Hematopoietic multipotent progenitor cell treated with erythropoietin and hydrocortisone succinate and interleukin-3 and kit ligand, for 15 days (in vitro differentiated cells): ENCODE results near the gene GRIN2B.

ENCODE experiments used
- DNase-seq: peaks from one replicate; pipeline ENCODE4 v3.0.0-alpha.2; 2015; ENCODE audit warnings: low spot score

Gene GRIN2B

DNA sequence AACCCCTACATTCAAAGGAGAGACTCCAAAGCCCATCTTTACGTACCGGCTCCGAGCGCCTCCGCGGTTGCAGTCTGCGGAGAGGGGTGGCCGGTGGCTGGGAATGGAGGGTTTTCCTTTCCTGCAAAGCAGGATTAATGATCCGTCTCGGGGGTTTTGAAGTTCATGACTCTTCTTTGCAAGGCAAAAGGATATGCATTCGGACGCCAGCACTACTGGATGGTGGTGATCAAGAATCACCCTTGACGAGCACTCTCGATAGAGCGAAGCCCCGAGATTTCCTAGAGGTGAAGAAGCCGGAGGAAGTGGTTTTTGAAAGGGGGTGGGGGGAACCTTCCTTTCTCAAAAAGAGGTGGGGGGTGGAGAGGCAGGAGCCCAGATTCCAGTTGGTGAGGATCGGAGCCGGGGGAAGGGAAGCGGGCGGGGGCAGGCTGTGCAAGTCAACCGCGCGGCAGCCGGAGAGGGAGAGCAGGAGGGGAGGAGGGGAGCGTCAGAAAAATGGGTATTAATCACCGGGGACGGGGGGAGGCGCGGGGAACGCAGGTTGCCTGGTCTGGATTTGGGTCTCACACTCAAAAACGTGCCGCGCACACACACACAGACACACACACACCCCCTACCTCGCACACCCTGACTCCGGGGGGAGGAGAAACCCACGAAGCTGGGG, at the start of gene GRIN2B:
Gene GRIN2B (minus strand): TSS at position 307 of the 667 bp plus-strand sequence. CDS start 115,394 bp downstream, outside the sequence.
- no peak for DNase-seq

GRCh38 chr12:14026537-14026936, 45.1 kb upstream of the GRIN2B start:
- no peak for DNase-seq

- no peak for DNase-seq
Measured at GRCh38 chr12:14024591-14024990, 43.2 kb upstream of the GRIN2B start.

GRCh38 chr12:14018080-14018479, 36.7 kb upstream of the GRIN2B start:
- no peak for DNase-seq

GRCh38 chr12:14010989-14011388, 29.6 kb upstream of the GRIN2B start:
- DNase-seq: no peak

DNA sequence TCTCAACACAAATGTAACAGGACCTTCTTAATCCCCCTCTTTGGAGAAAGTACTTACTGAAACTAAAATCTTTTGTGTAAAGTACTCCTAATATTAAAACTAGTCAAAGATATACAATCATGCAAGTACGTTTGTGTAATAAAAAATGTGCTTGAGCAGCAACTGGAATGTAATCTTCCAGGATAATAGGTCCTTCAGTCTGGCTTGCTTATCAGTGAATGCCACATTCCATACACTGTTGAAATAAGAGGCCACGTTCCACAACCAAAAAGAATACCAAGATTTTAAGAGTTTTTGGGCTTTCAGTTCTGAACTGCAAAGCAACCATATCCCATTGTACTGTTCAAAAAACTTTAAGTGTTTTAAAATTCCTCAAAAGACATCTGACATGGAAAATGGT, 26.2 kb upstream of the GRIN2B start:
- DNase-seq: no peak

- DNase-seq: no peak
Measured at GRCh38 chr12:13992585-13992984, 11.2 kb upstream of the GRIN2B start.

- DNase-seq: no peak
Measured at GRCh38 chr12:13992106-13992505, 10.7 kb upstream of the GRIN2B start.

DNA sequence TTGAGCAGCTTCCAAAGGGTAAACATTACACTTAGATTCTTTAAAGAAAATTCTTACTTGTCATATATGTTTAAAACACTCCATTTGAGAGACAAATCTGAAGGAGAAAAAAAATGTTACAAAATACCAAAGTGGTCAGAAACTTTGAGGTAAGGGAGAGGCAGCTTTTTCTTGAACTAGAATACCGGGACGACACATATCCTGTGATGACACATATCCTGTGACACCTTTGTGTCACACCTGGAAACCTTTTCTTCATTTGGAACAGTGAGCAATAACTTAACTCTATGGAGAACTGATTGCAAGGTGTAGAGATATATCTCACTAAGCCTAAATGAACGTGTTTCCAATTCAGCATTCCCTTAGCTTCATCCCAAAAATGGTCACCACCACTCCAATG, 4.6 kb upstream of the GRIN2B start:
- no peak for DNase-seq

- no peak for DNase-seq
Measured at GRCh38 chr12:13981990-13982389, 588 bp upstream of the GRIN2B start.

GRCh38 chr12:13980538-13981295, 685 bp downstream of the GRIN2B start:
- DNase-seq: no peak

DNA sequence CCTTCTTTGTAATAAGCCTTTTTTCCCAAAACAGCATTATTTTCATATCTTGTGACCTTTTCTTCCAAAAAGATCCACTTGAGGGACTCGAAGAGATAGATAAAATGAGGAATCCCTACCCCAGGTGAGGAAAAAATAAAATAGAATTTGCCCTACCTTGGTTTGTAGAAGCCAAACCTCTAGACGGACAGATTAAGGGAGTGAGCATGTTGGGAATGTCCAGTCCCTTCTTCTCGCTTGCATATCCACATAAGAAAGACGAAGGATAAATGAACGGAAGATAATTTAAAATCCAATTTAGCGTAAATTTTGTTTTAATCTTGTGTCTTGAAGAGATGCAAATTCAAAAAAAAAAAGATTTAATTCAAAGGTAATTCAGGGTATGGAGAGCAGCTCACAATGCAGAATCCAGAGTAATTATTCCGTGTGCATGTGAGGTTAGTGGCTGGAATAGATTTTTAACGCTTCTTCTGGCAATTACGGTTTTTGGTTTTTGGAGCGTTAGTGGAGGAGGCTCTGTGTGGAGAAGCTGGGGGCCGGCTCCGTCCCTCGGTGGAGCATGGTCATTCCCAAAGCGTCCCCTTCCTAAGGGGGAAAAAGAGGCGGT, 1.5 kb downstream of the GRIN2B start:
- DNase-seq: no peak

DNA sequence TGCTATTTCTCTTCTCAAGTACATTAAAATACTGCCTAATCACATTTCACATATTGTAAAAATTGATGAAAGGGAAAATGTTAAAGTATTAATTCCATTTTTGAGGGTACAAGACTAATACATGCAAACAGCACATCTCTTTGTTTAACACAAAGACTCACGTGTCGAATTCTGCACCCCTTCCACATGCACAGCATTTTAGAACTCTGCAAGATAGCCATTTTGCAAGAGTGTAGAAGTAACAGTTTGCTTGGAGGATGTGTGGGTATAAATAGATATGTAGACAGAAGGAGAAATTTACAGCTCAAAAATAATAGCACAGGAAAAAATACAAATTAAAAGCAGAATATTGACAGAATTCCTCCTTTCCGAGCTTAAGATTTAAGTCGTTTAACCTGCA, 2.5 kb downstream of the GRIN2B start:
- no peak for DNase-seq

- DNase-seq: no peak
Measured at GRCh38 chr12:13976880-13977279, 4.5 kb downstream of the GRIN2B start.

DNA sequence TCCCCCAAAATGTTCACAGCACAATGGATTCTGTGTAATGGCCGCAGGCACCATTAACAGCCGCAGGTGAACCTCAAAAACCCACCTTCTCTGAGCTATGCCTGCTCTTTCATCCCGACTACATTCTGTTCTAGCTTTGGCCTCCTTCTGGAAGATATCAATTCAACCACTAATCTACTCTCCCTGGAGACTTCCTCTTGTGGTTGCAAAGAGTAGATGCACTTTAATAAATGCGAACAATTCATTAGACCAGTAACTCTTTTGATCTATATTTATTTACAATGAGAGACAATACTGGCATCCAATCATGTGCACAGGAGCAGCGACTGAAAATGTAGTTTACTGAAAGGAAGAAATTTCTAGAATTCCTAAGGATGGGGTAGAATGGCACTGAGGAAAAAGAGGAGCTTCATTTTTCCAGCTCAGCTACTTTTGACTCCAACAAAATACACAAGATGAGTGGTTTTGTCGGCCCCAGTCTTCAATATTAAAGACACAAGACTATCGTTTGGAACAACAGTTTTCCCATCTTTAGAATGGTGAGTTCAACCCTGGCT, 5.3 kb downstream of the GRIN2B start:
- DNase-seq: no peak

GRCh38 chr12:13973996-13974395, 7.4 kb downstream of the GRIN2B start:
- DNase-seq: no peak

DNA sequence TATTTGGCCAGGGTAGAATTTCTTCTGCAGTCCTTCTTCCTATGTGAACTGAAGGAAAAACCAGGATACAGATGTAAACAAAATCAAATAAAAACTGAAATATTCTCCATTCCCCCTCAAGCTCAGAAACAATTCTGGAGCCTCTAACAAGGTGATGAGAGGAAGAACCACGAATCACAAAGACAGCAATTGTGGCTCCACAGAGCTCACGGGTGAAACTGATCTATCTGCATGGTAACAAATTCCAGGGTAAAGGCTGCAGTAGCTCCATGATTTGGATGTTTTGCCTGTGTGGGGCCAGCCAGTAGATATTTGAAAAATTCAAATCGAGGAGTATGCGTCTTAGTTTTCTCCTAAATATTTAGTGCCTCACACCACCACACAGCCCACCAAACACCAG, 10.6 kb downstream of the GRIN2B start:
- DNase-seq: no peak

DNA sequence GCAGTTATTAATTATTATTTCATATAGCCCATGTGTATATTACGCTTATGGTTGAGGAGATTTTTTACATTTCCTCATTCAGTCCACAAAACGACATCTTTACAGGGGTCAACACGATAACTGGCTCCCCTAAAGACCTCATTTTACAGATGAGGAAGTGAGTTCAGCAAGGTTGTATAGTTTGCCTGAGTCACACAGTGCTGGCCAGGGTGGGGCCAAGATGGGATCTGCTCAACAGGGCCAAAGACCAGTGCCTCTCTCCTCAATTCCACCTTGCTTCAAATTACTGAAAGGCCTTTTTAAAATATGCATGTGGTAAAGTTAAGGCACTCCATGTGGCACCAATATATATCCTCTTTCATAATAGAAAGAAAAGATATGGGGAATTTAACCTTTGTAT, 13.1 kb downstream of the GRIN2B start:
- DNase-seq: no peak

GRCh38 chr12:13964666-13965065, 16.7 kb downstream of the GRIN2B start:
- no peak for DNase-seq

- no peak for DNase-seq
Measured at GRCh38 chr12:13962699-13963098, 18.7 kb downstream of the GRIN2B start.

DNA sequence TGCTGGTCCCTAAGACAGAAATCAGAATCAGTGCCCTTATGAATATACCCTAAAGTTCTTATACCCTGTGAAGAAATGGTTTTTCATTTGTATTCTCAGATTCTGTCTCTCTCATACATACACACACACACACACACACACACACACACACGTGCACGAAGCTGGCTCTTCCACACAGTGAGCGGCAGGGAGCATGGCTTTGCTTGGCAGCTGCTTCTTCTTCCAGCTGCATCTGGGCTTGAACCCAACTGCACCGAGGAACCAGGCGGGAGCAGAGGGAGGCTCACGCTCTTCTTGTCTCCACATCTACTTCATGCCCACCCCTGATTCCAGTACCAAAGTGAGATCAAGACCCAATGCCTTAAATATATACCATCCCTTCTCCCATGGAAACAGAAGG, 19.4 kb downstream of the GRIN2B start:
- DNase-seq: no peak

- DNase-seq: no peak
Measured at GRCh38 chr12:13959131-13959723, 22.2 kb downstream of the GRIN2B start.

GRCh38 chr12:13957576-13957975, 23.8 kb downstream of the GRIN2B start:
- no peak for DNase-seq
